Measurements from ENCODE around the gene PGK2.
"Not testable (repeated sequence)": the region's sequence is repeated elsewhere in the genome, so short reads cannot be mapped to it uniquely, and the experiment has no call there.

Gene PGK2

GRCh38 chr6:49787176-49787575 lies at the start of gene PGK2:
Gene PGK2, minus strand, starts transcription at chr6:49787285. Its CDS starts 98 bp downstream, at chr6:49787187.
- no peak for DNase-seq

GRCh38 chr6:49835140-49835539 lies 48.1 kb upstream of the PGK2 start:
- DNase-seq = no peak

GRCh38 chr6:49833386-49833785 lies 46.3 kb upstream of the PGK2 start:
- no peak for DNase-seq

GRCh38 chr6:49826743-49827406 lies 39.8 kb upstream of the PGK2 start:
- DNase-seq = no peak

- DNase-seq = no peak
These were observed 28.1 kb upstream of the PGK2 start for GRCh38 chr6:49815166-49815565.

- no peak for DNase-seq
These were observed 26.2 kb upstream of the PGK2 start for GRCh38 chr6:49813248-49813647.

- DNase-seq = no peak
These were observed 19.1 kb upstream of the PGK2 start for GRCh38 chr6:49806145-49806544.

- no peak for DNase-seq
These were observed 18.2 kb upstream of the PGK2 start for GRCh38 chr6:49805246-49805645.

GRCh38 chr6:49801525-49801924 lies 14.4 kb upstream of the PGK2 start:
- no peak for DNase-seq

- no peak for DNase-seq
These were observed 12.0 kb upstream of the PGK2 start for GRCh38 chr6:49799090-49799489.

GRCh38 chr6:49796842-49797455 lies 9.9 kb upstream of the PGK2 start:
- not testable (repeated sequence) for DNase-seq

GRCh38 chr6:49790341-49790740 lies 3.3 kb upstream of the PGK2 start:
- no peak for DNase-seq

GRCh38 chr6:49784272-49784671 lies 2.8 kb downstream of the PGK2 start:
- no peak for DNase-seq

- no peak for DNase-seq
These were observed 4.4 kb downstream of the PGK2 start for GRCh38 chr6:49782725-49783124.

GRCh38 chr6:49782293-49782692 lies 4.8 kb downstream of the PGK2 start:
- no peak for DNase-seq

- DNase-seq = no peak
These were observed 10.6 kb downstream of the PGK2 start for GRCh38 chr6:49776444-49776843.

GRCh38 chr6:49775043-49775442 lies 12.0 kb downstream of the PGK2 start:
- no peak for DNase-seq

- no peak for DNase-seq
These were observed 14.8 kb downstream of the PGK2 start for GRCh38 chr6:49772285-49772684.

GRCh38 chr6:49766762-49767161 lies 20.3 kb downstream of the PGK2 start:
- DNase-seq = no peak

- no peak for DNase-seq
These were observed 22.4 kb downstream of the PGK2 start for GRCh38 chr6:49764571-49765236.

- DNase-seq = no peak
These were observed 42.8 kb downstream of the PGK2 start, which contains the start of gene CRISP3 for GRCh38 chr6:49744259-49744658. Gene CRISP3, minus strand, starts transcription at chr6:49744388. Its CDS starts 21 bp downstream, at chr6:49744367.

GRCh38 chr6:49743429-49743828 lies 43.7 kb downstream of the PGK2 start:
- DNase-seq = no peak

- DNase-seq = no peak
These were observed 47.7 kb downstream of the PGK2 start for GRCh38 chr6:49739423-49739822.

- DNase-seq = no peak
These were observed 51.0 kb downstream of the PGK2 start for GRCh38 chr6:49736017-49736508.

All from NK-92 treated with Interleukin-12 subunit alpha and Interleukin-12 subunit beta, amount 100 ng/mL, for 24 hours (cell line).